Upper lobe of left lung (tissue), 6 donors: ENCODE results near the gene LRP1B. TPM values are rescaled to one million over a fixed set of nuclear protein-coding genes. Genes with fewer than 3 reads are reported as not detected.

Source experiments
- ATAC-seq, 2 donors: fragments of 200-7000 bp; cut with Tn5 transposase; one replicate each; pipeline ENCODE4 v1.9.1; 2022; ENCODE audit warnings: mild to moderate bottlenecking in 2 of 2, moderate library complexity in 2 of 2; ENCODE audit not compliant: low FRiP score in 2 of 2
- DNase-seq, 2 donors: peaks; one replicate each; pipeline ENCODE4 v3.0.0-alpha.2; 2019 to 2020
- H3K27ac ChIP-seq, 4 donors: fragments of 200-600 bp; sonication (generic); one replicate each; pipeline ENCODE4 v1.5.1; 2016 to 2019
- H3K27me3 ChIP-seq, 4 donors: fragments of 200-600 bp; sonication (generic); one replicate each; pipeline ENCODE4 v1.5.1; 2017 to 2019
- H3K36me3 ChIP-seq, 4 donors: fragments of 200-600 bp; sonication (generic); one replicate each; pipeline ENCODE4 v1.5.1; 2016 to 2019
- H3K4me1 ChIP-seq, 4 donors: fragments of 200-600 bp; sonication (generic); one replicate each; pipeline ENCODE4 v1.5.1; 2018 to 2019
- H3K4me3 ChIP-seq, 4 donors: fragments of 200-600 bp; sonication (generic); one replicate each; pipeline ENCODE4 v1.5.1; 2017 to 2019; ENCODE audit warnings: mild to moderate bottlenecking in 2 of 4, moderate library complexity in 1 of 4
- H3K9me3 ChIP-seq, 4 donors: fragments of 200-600 bp; sonication (generic); one replicate each; pipeline ENCODE4 v1.5.1; 2018 to 2019
- EP300 ChIP-seq, 4 donors: sonication (generic); formaldehyde crosslinking; IDR thresholded peaks; one replicate each; pipeline ENCODE4 v1.5.1; 2017; ENCODE audit warnings: antibody characterized with exemption in 4 of 4, control low read depth in 2 of 4
- POLR2A ChIP-seq, 4 donors: fragments of 450-650 bp; IDR thresholded peaks; one replicate each; pipeline ENCODE4 v1.5.1; 2016 to 2017; ENCODE audit warnings: antibody characterized with exemption in 4 of 4, mild to moderate bottlenecking in 2 of 4
- POLR2AphosphoS5 ChIP-seq, 2 donors: sonication (generic); formaldehyde crosslinking; IDR thresholded peaks; one replicate each; pipeline ENCODE4 v1.5.1; 2017; ENCODE audit warnings: antibody characterized with exemption in 2 of 2
- WGBS, 2 donors: methylation state at CpG; one replicate each; pipeline ENCODE4 v1.1.5; 2017 to 2018; 5-methylcytosine and 5-hydroxymethylcytosine counted together
- total RNA-seq, 6 donors: library from RNA; depleted of rRNA in 4 of 6; stranded (reverse); fragments of >200 nt in 4 of 6; gene quantifications; one replicate each; pipeline versions ENCODE4 v1.1.0 to v1.2.1, GENCODE V29; 2016 to 2021
- TF ChIP-seq, protein P1 (sequence below), 6 experiments: fragments of 450-650 bp in 4 of 6; fragments of 200-600 bp in 2 of 6; sonication (generic) in 2 of 6; IDR thresholded peaks; one replicate each; pipeline ENCODE4 v1.5.1; 2016 to 2019; ENCODE audit warnings: antibody characterized with exemption in 6 of 6
- donor health status: DM: no; HTN: no; CAD: no; lungs with moderate emphysema.
- donor health status: DM: no; HTN: yes; CAD: no; lungs with severe emphysema.

The LRP1B gene
- total RNA-seq, 6 donors from 2014 or later, result under 0.01 to 0.46 (median 0.11) TPM

GRCh38 chr2:141411419-141411818 is 719.4 kb downstream of the LRP1B start:
- 77 to 82% methylated on average over 2 of the region's 2 CpGs for WGBS, 2 donors
- no peaks in the 10 kb centered on the region for H3K36me3 ChIP-seq
- no peaks in the 10 kb centered on the region for H3K27me3 ChIP-seq
- TF ChIP-seq, protein P1, sequence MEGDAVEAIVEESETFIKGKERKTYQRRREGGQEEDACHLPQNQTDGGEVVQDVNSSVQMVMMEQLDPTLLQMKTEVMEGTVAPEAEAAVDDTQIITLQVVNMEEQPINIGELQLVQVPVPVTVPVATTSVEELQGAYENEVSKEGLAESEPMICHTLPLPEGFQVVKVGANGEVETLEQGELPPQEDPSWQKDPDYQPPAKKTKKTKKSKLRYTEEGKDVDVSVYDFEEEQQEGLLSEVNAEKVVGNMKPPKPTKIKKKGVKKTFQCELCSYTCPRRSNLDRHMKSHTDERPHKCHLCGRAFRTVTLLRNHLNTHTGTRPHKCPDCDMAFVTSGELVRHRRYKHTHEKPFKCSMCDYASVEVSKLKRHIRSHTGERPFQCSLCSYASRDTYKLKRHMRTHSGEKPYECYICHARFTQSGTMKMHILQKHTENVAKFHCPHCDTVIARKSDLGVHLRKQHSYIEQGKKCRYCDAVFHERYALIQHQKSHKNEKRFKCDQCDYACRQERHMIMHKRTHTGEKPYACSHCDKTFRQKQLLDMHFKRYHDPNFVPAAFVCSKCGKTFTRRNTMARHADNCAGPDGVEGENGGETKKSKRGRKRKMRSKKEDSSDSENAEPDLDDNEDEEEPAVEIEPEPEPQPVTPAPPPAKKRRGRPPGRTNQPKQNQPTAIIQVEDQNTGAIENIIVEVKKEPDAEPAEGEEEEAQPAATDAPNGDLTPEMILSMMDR (IDR thresholded peaks at IDR 0.05), result no peak
- TF ChIP-seq POLR2AphosphoS5 (IDR thresholded peaks at IDR 0.05), result no peak
- TF ChIP-seq EP300 (IDR thresholded peaks at IDR 0.05), result no peak
- no peak for TF ChIP-seq POLR2A (IDR thresholded peaks at IDR 0.05)
- H3K4me1 ChIP-seq, result no peaks in the 10 kb centered on the region
- DNase-seq, result no peak
- ATAC-seq, result no peak
- H3K27ac ChIP-seq, result no peak overlapping the region
- H3K9me3 ChIP-seq, result no peaks in the 10 kb centered on the region
- no peak overlapping the region for H3K4me3 ChIP-seq

GRCh38 chr2:141399270-141399669 is 731.5 kb downstream of the LRP1B start:
- Histone ChIP-seq H3K4me1 (no peaks in the 10 kb centered on the region), H3K4me3 (no peak overlapping the region), H3K27ac (no peak overlapping the region), H3K36me3 (no peaks in the 10 kb centered on the region), H3K9me3 (no peaks in the 10 kb centered on the region), H3K27me3 (no peaks in the 10 kb centered on the region)
- TF ChIP-seq POLR2A (IDR thresholded peaks at IDR 0.05), result no peak
- TF ChIP-seq, protein P1 (IDR thresholded peaks at IDR 0.05), result no peak
- TF ChIP-seq EP300 (IDR thresholded peaks at IDR 0.05), result no peak
- no peak for TF ChIP-seq POLR2AphosphoS5 (IDR thresholded peaks at IDR 0.05)
- DNase-seq (no peak), ATAC-seq (no peak)
- 38 to 55% methylated on average over 1 of the region's 1 CpG for WGBS, 2 donors

DNA sequence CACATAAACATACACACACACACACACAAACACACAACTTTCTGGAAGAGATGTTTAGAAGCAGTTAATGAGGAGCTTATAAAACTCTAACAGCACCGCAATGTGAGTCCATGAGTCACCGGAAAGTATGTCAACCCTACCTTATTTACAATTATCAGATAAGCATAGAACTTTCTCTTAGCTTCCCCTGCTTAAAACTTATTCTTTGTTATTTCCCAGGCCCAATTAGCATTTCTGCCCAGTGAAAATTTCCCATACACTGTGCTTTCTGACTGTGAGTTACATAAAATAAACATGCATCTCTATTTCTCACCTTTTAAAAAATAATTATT is 737.6 kb downstream of the LRP1B start:
- no peak overlapping the region for H3K4me3 ChIP-seq
- 95 to 96% methylated on average over 2 of the region's 2 CpGs for WGBS, 2 donors

GRCh38 chr2:141392517-141393213 is 738.2 kb downstream of the LRP1B start:
- ATAC-seq (no peak), DNase-seq (no peak)
- Histone ChIP-seq H3K36me3 (no peaks in the 10 kb centered on the region), H3K4me1 (no peaks in the 10 kb centered on the region), H3K4me3 (no peak overlapping the region), H3K27ac (no peak overlapping the region), H3K27me3 (no peaks in the 10 kb centered on the region), H3K9me3 (no peaks in the 10 kb centered on the region)
- TF ChIP-seq POLR2AphosphoS5 (IDR thresholded peaks at IDR 0.05), result no peak
- TF ChIP-seq, protein P1 (IDR thresholded peaks at IDR 0.05), result no peak
- no peak for TF ChIP-seq POLR2A (IDR thresholded peaks at IDR 0.05)
- TF ChIP-seq EP300 (IDR thresholded peaks at IDR 0.05), result no peak
- 66 to 76% methylated on average over 5 of the region's 5 CpGs for WGBS, 2 donors

More for the DNA sequence above, 737.6 kb downstream of the LRP1B start:
- no peaks in the 10 kb centered on the region for H3K9me3 ChIP-seq
- DNase-seq (no peak), ATAC-seq (no peak)
- no peak overlapping the region for H3K27ac ChIP-seq
- H3K4me1 ChIP-seq, result no peaks in the 10 kb centered on the region
- TF ChIP-seq POLR2A (IDR thresholded peaks at IDR 0.05) (no peak), EP300 (IDR thresholded peaks at IDR 0.05) (no peak), POLR2AphosphoS5 (IDR thresholded peaks at IDR 0.05) (no peak)
- TF ChIP-seq, protein P1 (IDR thresholded peaks at IDR 0.05), result no peak
- H3K27me3 ChIP-seq, result no peaks in the 10 kb centered on the region
- H3K36me3 ChIP-seq, result no peaks in the 10 kb centered on the region

DNA sequence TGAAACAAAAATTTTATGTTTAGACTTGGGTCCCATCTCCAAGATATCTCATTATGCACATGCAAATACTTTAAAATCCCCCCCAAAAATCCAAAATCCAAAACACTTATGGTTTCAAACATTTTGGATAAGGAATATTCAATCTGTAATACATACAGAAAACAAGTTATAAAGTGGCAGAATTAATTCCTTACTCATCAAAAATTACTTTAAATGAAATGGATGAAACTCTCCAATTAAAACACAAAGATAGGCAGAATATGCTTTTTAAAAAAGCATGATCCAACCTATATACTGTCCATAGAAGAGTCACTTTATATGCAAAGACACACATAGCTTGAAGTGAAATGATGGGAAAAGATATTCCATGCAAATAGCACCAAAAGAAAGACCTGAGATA is 744.6 kb downstream of the LRP1B start:
- Histone ChIP-seq H3K27ac (no peak overlapping the region), H3K9me3 (no peaks in the 10 kb centered on the region), H3K27me3 (no peaks in the 10 kb centered on the region), H3K4me3 (no peak overlapping the region), H3K4me1 (no peaks in the 10 kb centered on the region), H3K36me3 (no peaks in the 10 kb centered on the region)
- DNase-seq (no peak), ATAC-seq (no peak)
- TF ChIP-seq EP300 (IDR thresholded peaks at IDR 0.05), result no peak
- TF ChIP-seq POLR2A (IDR thresholded peaks at IDR 0.05), result no peak
- TF ChIP-seq POLR2AphosphoS5 (IDR thresholded peaks at IDR 0.05), result no peak
- TF ChIP-seq, protein P1 (IDR thresholded peaks at IDR 0.05), result no peak
